ENCODE results near the gene SNCAIP. TPM values are rescaled to one million over a fixed set of nuclear protein-coding genes. Genes with fewer than 3 reads are reported as not detected.

SNCAIP gene
- total and polyA plus RNA-seq, 9 of the 15 experiments (the other 6 are each of a cell fraction or from before 2014, with no cell fraction given) = 0.04 TPM; not detected in 8

DNA sequence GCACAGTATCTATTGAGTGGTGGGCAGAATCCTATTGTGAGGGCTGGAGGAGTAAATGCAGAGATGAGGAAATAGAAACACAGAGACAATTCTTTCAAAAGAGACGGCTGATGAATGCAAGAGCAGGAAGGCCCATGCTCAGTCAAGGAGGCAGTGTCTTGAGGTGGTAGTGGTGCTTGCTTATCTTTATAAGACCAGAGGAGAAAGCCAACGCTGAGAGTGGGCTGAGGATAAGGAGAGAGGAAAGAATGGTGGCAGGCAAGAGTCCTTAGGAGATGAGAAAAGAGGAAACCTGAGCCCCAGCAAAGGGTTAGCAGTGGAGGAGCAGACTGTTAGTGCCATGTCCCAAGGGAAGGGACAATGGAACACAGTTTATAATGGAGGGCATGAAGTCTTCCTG is 86.0 kb downstream of the SNCAIP start:
- Histone ChIP-seq H4K20me1 (replicated peaks; ENCODE audit: control insufficient read depth, insufficient read depth, low read length) (no peaks in the 10 kb centered on the region), H3K27ac (ENCODE audit: extremely low read depth, low read depth, low read length) (no peak overlapping the region), H3K9me3 (replicated peaks; ENCODE audit: control insufficient read depth, insufficient read depth, low read depth, low read length) (no peaks in the 10 kb centered on the region), H3K4me2 (ENCODE audit: insufficient read depth, low read length) (no peak overlapping the region), H3K79me2 (ENCODE audit: control insufficient read depth, insufficient read depth, low read length) (no peaks in the 10 kb centered on the region), H3K9ac (ENCODE audit: insufficient read depth in 1 of 2, low read depth in 2 of 2, low read length in 2 of 2) (no peak overlapping the region), H2AFZ (ENCODE audit: low read depth, low read length) (no peak overlapping the region), H3K36me3 (ENCODE audit: control insufficient read depth, insufficient read depth, low read length) (no peaks in the 10 kb centered on the region), H3K27me3 (ENCODE audit: control insufficient read depth in 2 of 2, insufficient read depth in 2 of 2, low read length in 2 of 2) (no peaks in the 10 kb centered on the region), H3K4me1 (replicated peaks in 1 of 2; ENCODE audit: control insufficient read depth in 2 of 2, insufficient read depth in 2 of 2, low read length in 2 of 2) (no peaks in the 10 kb centered on the region), H3K9me1 (ENCODE audit: control insufficient read depth, insufficient read depth, low read length) (no peaks in the 10 kb centered on the region), H3K4me3 (no peak overlapping the region)
- no TSS peak for BruUV-seq (replicated peaks)
- in situ Hi-C loops (cut with MboI) (no loop called here), intact Hi-C loops (cut with micrococcal nuclease) (no loop called here)
- DNase-seq (ENCODE audit: extremely low read depth in 1 of 4, low spot score in 3 of 4) (no peak), FAIRE-seq (peak; percentile 29), ATAC-seq (no peak)
- ChIA-PET CTCF (ENCODE audit: low intra/inter-chr PET ratio) (no interaction called here), POLR2A (no interaction called here)
- 11% methylated on average over 2 of the region's 2 CpGs for WGBS (ENCODE audit: insufficient coverage, low coverage, missing lambda C conversion rate)
- TF ChIP-seq ZBTB1 (CRISPR knock-in tag; IDR thresholded peaks at IDR 0.05; ENCODE audit: borderline replicate concordance, low read depth) = no peak

DNA sequence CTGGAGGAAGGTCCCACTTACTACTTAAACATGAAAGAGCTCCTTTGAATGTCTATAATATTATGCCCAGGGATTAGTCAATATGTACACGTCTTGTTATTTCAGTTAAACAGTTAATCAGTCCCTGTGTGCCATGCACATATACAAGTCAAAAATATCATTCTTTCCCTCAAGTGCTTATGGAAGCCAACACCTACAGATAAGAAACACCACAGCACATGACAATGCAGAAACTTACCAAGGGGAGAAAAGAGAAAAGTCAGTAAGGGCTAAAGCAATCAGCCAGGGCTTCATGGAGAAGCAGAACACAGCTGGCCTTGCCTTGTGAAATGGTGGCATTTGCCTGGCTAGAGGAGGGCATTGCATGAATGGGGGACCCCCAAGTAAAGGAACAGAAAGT is 88.3 kb downstream of the SNCAIP start:
- FAIRE-seq = no peak
- intact Hi-C loops (cut with micrococcal nuclease) = no loop called here
- ATAC-seq = no peak

More for the DNA sequence above, 88.3 kb downstream of the SNCAIP start:
- no peak for DNase-seq (ENCODE audit: extremely low read depth in 1 of 4, low spot score in 3 of 4)
- no peaks in the 10 kb centered on the region for H3K4me1 ChIP-seq (replicated peaks in 1 of 2; ENCODE audit: control insufficient read depth in 2 of 2, insufficient read depth in 2 of 2, low read length in 2 of 2)
- H3K27ac ChIP-seq (ENCODE audit: extremely low read depth, low read depth, low read length) = no peak overlapping the region
- no peak for TF ChIP-seq SP2 (IDR thresholded peaks at IDR 0.05; ENCODE audit: extremely low read depth, low read depth, low read length, poor library complexity, severe bottlenecking)
- 0 out of 2 replicates have a peak, but pooled peaks have one; percentile 12 for TF ChIP-seq NFE2 (IDR thresholded peaks at IDR 0.05; ENCODE audit: low read depth)
- no peak overlapping the region for H2AFZ ChIP-seq (ENCODE audit: low read depth, low read length)
- no peaks in the 10 kb centered on the region for H4K20me1 ChIP-seq (replicated peaks; ENCODE audit: control insufficient read depth, insufficient read depth, low read length)
- ChIA-PET POLR2A (no interaction called here), CTCF (ENCODE audit: low intra/inter-chr PET ratio) (no interaction called here)
- BruUV-seq (replicated peaks) = no TSS peak
- in situ Hi-C loops (cut with MboI) = no loop called here
- H3K4me3 ChIP-seq = no peak overlapping the region
- no peaks in the 10 kb centered on the region for H3K9me1 ChIP-seq (ENCODE audit: control insufficient read depth, insufficient read depth, low read length)
- no peak overlapping the region for H3K9ac ChIP-seq (ENCODE audit: insufficient read depth in 1 of 2, low read depth in 2 of 2, low read length in 2 of 2)
- H3K9me3 ChIP-seq (replicated peaks; ENCODE audit: control insufficient read depth, insufficient read depth, low read depth, low read length) = no peaks in the 10 kb centered on the region
- H3K36me3 ChIP-seq (ENCODE audit: control insufficient read depth, insufficient read depth, low read length) = no peaks in the 10 kb centered on the region
- H3K4me2 ChIP-seq (ENCODE audit: insufficient read depth, low read length) = no peak overlapping the region
- 0% methylated on average over 1 of the region's 1 CpG for WGBS (ENCODE audit: insufficient coverage, low coverage, missing lambda C conversion rate)
- no peaks in the 10 kb centered on the region; a peak in 3 of 5 replicates for H3K27me3 ChIP-seq (ENCODE audit: control insufficient read depth in 2 of 2, insufficient read depth in 2 of 2, low read length in 2 of 2)
- no peaks in the 10 kb centered on the region for H3K79me2 ChIP-seq (ENCODE audit: control insufficient read depth, insufficient read depth, low read length)
